Suprapubic skin (tissue), 4 donors: ENCODE data around the gene SGF29.

Experiments
- CTCF ChIP-seq, 2 donors: fragments of 200-600 bp in 1 of 2; fragments of 450-650 bp in 1 of 2; sonication (generic) in 1 of 2; IDR thresholded peaks; one replicate each; pipeline ENCODE4 v1.5.1; 2016 to 2019; ENCODE audit warnings: antibody characterized with exemption in 2 of 2, mild to moderate bottlenecking in 1 of 2, moderate library complexity in 1 of 2
- POLR2A ChIP-seq, 2 donors: fragments of 450-650 bp; IDR thresholded peaks; one replicate each; pipeline ENCODE4 v1.6.1; 2017; ENCODE audit warnings: antibody characterized with exemption in 2 of 2, mild to moderate bottlenecking in 2 of 2, moderate library complexity in 2 of 2
- POLR2AphosphoS5 ChIP-seq, 3 donors: sonication (generic); formaldehyde crosslinking; IDR thresholded peaks; one replicate each; pipeline ENCODE4 v1.6.1; 2017; ENCODE audit warnings: antibody characterized with exemption in 3 of 3

DNA sequence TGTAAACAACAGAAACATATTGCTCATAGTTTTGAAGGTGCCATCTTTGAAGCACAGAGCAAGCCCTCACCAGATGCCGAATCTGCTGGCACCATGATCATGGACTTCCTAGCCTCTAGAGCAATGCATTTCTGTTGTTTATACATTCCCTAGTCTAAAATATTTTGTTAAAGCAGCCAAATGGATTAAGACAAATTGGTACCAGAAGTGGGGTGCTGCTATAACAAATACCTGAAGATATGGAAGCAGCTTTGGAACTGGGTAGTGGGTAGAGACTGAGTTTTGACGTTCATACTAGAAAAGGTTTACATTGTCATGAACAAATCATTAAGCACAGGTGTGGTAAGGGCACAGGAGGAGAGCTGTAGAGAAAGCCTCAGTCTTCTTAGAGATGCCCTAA, 13.6 kb downstream of the SGF29 start:
- TF ChIP-seq POLR2AphosphoS5 (IDR thresholded peaks at IDR 0.05) (no peak), CTCF (IDR thresholded peaks at IDR 0.05) (no peak), POLR2A (IDR thresholded peaks at IDR 0.05) (no peak)
